Hepatocyte (in vitro differentiated cells): ENCODE data around the gene CCDC138. TPM values are rescaled to one million over a fixed set of nuclear protein-coding genes. Genes with fewer than 3 reads are reported as not detected.

Experiments
- DNase-seq: peaks from one replicate; pipeline ENCODE4 v3.0.0-alpha.2; 2016; ENCODE audit warnings: low spot score
- H2AFZ ChIP-seq: fragments of 200-600 bp; sonication (generic); 2 replicates; pipeline ENCODE4 v1.6.0; 2016; ENCODE audit warnings: antibody characterized with exemption, mild to moderate bottlenecking
- H3K27ac ChIP-seq: fragments of 200-600 bp; sonication (generic); 2 replicates; pipeline ENCODE4 v1.5.1; 2016; ENCODE audit warnings: mild to moderate bottlenecking
- H3K27me3 ChIP-seq: fragments of 200-600 bp; sonication (generic); 2 replicates; pipeline ENCODE4 v1.6.1; 2016
- H3K36me3 ChIP-seq: fragments of 200-600 bp; sonication (generic); replicated peaks from 2 replicates; pipeline ENCODE4 v1.5.1; 2016; ENCODE audit warnings: low read depth; ENCODE audit not compliant: insufficient read depth
- H3K4me1 ChIP-seq: fragments of 200-600 bp; sonication (generic); 2 replicates; pipeline ENCODE4 v1.5.1; 2016; ENCODE audit warnings: mild to moderate bottlenecking, moderate library complexity; ENCODE audit not compliant: insufficient read depth
- H3K4me2 ChIP-seq: fragments of 200-600 bp; sonication (generic); 2 replicates; pipeline ENCODE4 v1.6.0; 2016
- H3K4me3 ChIP-seq: fragments of 200-600 bp; sonication (generic); 2 replicates; pipeline ENCODE4 v1.5.1; 2016; ENCODE audit warnings: mild to moderate bottlenecking
- H3K79me2 ChIP-seq: fragments of 200-600 bp; sonication (generic); 2 replicates; pipeline ENCODE4 v1.6.0; 2017; ENCODE audit warnings: mild to moderate bottlenecking
- H3K9me2 ChIP-seq: fragments of 200-600 bp; sonication (generic); replicated peaks from 2 replicates; pipeline ENCODE4 v1.6.0; 2017; ENCODE audit warnings: mild to moderate bottlenecking; ENCODE audit not compliant: insufficient read depth
- H3K9me3 ChIP-seq: fragments of 200-600 bp; sonication (generic); 2 replicates; pipeline ENCODE4 v1.5.1; 2016; ENCODE audit warnings: low read depth, mild to moderate bottlenecking
- H4K20me1 ChIP-seq: fragments of 200-600 bp; sonication (generic); 2 replicates; pipeline ENCODE4 v1.6.0; 2016; ENCODE audit warnings: mild to moderate bottlenecking; ENCODE audit not compliant: insufficient read depth, poor library complexity, severe bottlenecking
- EZH2 ChIP-seq: fragments of 200-600 bp; sonication (generic); IDR thresholded peaks from 2 replicates; pipeline ENCODE4 v1.6.1; 2016; ENCODE audit warnings: antibody characterized with exemption, mild to moderate bottlenecking, borderline replicate concordance
- EZH2phosphoT487 ChIP-seq: fragments of 200-600 bp; sonication (generic); IDR thresholded peaks from one replicate; pipeline ENCODE4 v1.6.1; 2018; ENCODE audit warnings: antibody characterized with exemption, mild to moderate bottlenecking, low read depth, moderate library complexity; ENCODE audit not compliant: unreplicated experiment, severe bottlenecking
- WGBS: methylation state at CpG from one replicate; pipeline ENCODE4 v1.1.6; 2016; ENCODE audit warnings: low lambda C conversion rate; ENCODE audit errors: missing lambda C conversion rate; 5-methylcytosine and 5-hydroxymethylcytosine counted together
- polyA plus RNA-seq: library from polyadenylated mRNA; unstranded; fragments of >200 nt; fragmentation: Nextera tagmentation; extraction: Ambion mirVana; gene quantifications from 2 replicates; pipeline ENCODE4 v1.2.1, GENCODE V29; 2016
- total RNA-seq: library from RNA; depleted of rRNA; stranded (reverse); fragments of >200 nt; gene quantifications from 2 replicates; pipeline ENCODE4 v1.2.3, GENCODE V29; 2014
- TF ChIP-seq, protein P1 (sequence below): fragments of 200-600 bp; sonication (generic); IDR thresholded peaks from 2 replicates; pipeline ENCODE4 v1.5.1; 2016; ENCODE audit warnings: antibody characterized with exemption, mild to moderate bottlenecking; ENCODE audit not compliant: poor library complexity

CCDC138 gene
- total and polyA plus RNA-seq, 2 experiments from 2014 or later = 2.7 to 6.6 TPM

DNA sequence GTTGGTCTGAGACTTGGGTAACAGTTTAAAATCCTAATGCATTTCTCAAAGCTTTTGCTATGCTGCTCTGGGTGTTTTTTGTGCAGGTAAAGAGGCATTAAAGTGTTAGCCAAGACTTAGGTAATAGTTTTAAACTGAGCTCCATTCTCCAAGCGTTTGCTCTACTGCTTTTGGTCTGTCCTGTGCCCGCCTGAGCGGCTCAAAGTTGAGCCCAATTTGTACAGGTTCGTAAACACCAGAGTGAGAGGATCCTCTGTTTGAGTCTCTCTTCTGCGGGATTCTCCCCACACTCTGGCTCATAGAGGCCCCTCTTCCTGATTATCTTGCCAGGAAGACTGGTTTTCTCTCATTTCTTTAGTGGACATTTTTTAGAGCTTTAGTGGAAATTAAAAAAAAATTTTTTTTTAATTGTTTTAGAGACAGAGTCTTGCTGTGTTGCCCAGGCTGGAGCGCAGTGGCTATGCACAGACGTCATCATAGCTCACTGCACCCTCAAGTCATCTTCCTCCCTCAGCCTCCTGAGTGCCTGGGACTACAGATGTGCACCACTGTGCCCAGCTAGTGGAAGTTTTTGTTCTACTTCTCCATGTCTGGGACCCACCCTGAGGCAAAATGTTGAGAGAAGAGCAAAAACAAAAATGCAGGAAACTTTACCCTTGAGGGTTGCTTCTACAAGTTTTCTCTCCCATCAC lies 16.6 kb downstream of the CCDC138 start:
- Histone ChIP-seq H4K20me1 (no peaks in the 10 kb centered on the region), H3K27ac (no peak overlapping the region), H3K9me2 (no peaks in the 10 kb centered on the region), H2AFZ (no peak overlapping the region), H3K4me1 (no peaks in the 10 kb centered on the region), H3K4me2 (no peak overlapping the region), H3K27me3 (no peaks in the 10 kb centered on the region), H3K9me3 (no peaks in the 10 kb centered on the region), H3K79me2 (no peaks in the 10 kb centered on the region), H3K4me3 (no peak overlapping the region), H3K36me3 (no peaks in the 10 kb centered on the region)
- WGBS = 94% methylated on average over 7 of the region's 7 CpGs
- no peak for DNase-seq
- TF ChIP-seq EZH2 = no peak
- TF ChIP-seq, protein P1, sequence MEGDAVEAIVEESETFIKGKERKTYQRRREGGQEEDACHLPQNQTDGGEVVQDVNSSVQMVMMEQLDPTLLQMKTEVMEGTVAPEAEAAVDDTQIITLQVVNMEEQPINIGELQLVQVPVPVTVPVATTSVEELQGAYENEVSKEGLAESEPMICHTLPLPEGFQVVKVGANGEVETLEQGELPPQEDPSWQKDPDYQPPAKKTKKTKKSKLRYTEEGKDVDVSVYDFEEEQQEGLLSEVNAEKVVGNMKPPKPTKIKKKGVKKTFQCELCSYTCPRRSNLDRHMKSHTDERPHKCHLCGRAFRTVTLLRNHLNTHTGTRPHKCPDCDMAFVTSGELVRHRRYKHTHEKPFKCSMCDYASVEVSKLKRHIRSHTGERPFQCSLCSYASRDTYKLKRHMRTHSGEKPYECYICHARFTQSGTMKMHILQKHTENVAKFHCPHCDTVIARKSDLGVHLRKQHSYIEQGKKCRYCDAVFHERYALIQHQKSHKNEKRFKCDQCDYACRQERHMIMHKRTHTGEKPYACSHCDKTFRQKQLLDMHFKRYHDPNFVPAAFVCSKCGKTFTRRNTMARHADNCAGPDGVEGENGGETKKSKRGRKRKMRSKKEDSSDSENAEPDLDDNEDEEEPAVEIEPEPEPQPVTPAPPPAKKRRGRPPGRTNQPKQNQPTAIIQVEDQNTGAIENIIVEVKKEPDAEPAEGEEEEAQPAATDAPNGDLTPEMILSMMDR = no peak
- no peak for TF ChIP-seq EZH2phosphoT487

DNA sequence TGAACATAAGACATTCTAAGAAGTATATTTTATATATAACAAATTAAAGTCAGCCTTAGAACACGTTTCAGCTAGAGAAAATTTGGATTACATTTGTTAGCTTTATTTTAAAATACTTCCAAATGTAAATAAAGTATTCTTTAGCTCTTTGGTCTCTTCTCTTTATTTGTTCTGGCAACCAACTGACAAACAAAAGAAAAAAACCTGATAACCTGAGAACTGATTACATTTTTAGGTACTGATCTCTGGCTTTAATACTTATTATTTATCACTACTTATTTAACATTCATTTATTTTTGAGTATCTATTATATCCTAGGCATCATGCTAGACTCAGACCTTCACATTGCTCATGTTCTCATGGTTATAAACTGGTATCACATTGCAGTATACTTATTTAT lies 18.5 kb downstream of the CCDC138 start:
- Histone ChIP-seq H3K4me1 (no peaks in the 10 kb centered on the region), H3K4me2 (no peak overlapping the region), H3K27me3 (no peaks in the 10 kb centered on the region), H2AFZ (no peak overlapping the region), H3K27ac (no peak overlapping the region), H3K9me3 (peaks cover 13% of the 10 kb centered on the region), H3K79me2 (peaks cover 17% of the 10 kb centered on the region), H3K4me3 (no peak overlapping the region), H4K20me1 (no peaks in the 10 kb centered on the region), H3K9me2 (no peaks in the 10 kb centered on the region), H3K36me3 (no peaks in the 10 kb centered on the region)
- TF ChIP-seq EZH2 (no peak), EZH2phosphoT487 (no peak)
- TF ChIP-seq, protein P1 = no peak
- no peak for DNase-seq
- WGBS = 90% methylated on average over 1 of the region's 1 CpG

DNA sequence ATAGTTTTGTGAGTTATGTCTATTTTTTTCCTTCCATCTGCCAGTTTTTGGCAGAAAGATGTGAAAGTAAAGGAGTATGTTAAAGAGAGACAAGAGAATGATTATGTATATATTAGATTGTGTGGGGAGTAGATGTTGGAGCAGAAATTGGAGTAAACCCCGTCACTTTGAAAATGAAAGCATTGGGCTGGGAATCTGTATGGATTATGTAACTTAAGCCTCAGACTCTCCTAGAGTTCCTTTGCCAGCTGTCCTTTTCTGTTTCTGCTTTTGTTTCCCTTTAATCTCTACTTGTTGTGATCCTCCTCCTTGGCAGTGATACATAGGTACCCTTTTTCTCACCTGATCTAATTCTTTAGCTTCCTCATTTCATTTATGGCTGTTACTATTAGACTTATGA lies 19.2 kb downstream of the CCDC138 start:
- Histone ChIP-seq H4K20me1 (no peaks in the 10 kb centered on the region), H2AFZ (no peak overlapping the region), H3K27ac (no peak overlapping the region), H3K4me3 (no peak overlapping the region), H3K4me1 (no peaks in the 10 kb centered on the region), H3K27me3 (no peaks in the 10 kb centered on the region), H3K36me3 (no peaks in the 10 kb centered on the region), H3K9me2 (no peaks in the 10 kb centered on the region), H3K9me3 (peaks cover 16% of the 10 kb centered on the region), H3K79me2 (peaks cover 24% of the 10 kb centered on the region), H3K4me2 (no peak overlapping the region)
- TF ChIP-seq EZH2 = no peak
- no peak for TF ChIP-seq EZH2phosphoT487
- TF ChIP-seq, protein P1 = no peak
- DNase-seq = no peak
- WGBS = 80% methylated on average over 1 of the region's 1 CpG
